Cardiac muscle cell (in vitro differentiated cells and primary cell): ENCODE results near the gene XAGE2. TPM values are rescaled to one million over a fixed set of nuclear protein-coding genes. Genes with fewer than 3 reads are reported as not detected.

Source experiments
- DNase-seq, 2 donors: peaks; one replicate each; pipeline versions ENCODE4 v3.0.0 to v3.0.0-alpha.2; 2010 to 2017; ENCODE audit warnings: low read depth in 1 of 2, low spot score in 1 of 2
- H3K27ac ChIP-seq: fragments of 200-600 bp; sonication (generic); 2 replicates; pipeline ENCODE4 v1.5.1; 2016
- H3K27me3 ChIP-seq: fragments of 200-600 bp; sonication (generic); 2 replicates; pipeline ENCODE4 v1.6.0; 2016; ENCODE audit warnings: control low read depth
- H3K36me3 ChIP-seq: fragments of 200-600 bp; sonication (generic); 2 replicates; pipeline ENCODE4 v1.5.1; 2016; ENCODE audit warnings: control low read depth
- H3K4me1 ChIP-seq: fragments of 200-600 bp; sonication (generic); 2 replicates; pipeline ENCODE4 v1.8.1; 2017; ENCODE audit warnings: low read depth, mild to moderate bottlenecking, mixed run types
- H3K4me3 ChIP-seq: fragments of 200-600 bp; sonication (generic); 2 replicates; pipeline ENCODE4 v1.5.1; 2016; ENCODE audit warnings: mild to moderate bottlenecking
- H3K9me3 ChIP-seq: fragments of 200-600 bp; sonication (generic); 2 replicates; pipeline ENCODE4 v1.5.1; 2017; ENCODE audit warnings: low read depth, mild to moderate bottlenecking, control low read depth
- CTCF ChIP-seq: IDR thresholded peaks from 2 replicates; pipeline ENCODE4 v1.5.1; 2012; ENCODE audit warnings: low read depth, mild to moderate bottlenecking, low read length
- polyA plus RNA-seq: library from polyadenylated mRNA; unstranded; fragments of >200 nt; fragmentation: Nextera tagmentation; extraction: Ambion mirVana; gene quantifications from 2 replicates; pipeline ENCODE4 v1.2.1, GENCODE V29; 2016
- total RNA-seq: library from RNA; depleted of rRNA; stranded (reverse); fragments of >200 nt; gene quantifications from 2 replicates; pipeline ENCODE4 v1.2.3, GENCODE V29; 2016

The XAGE2 gene
- total and polyA plus RNA-seq, 2 experiments from 2014 or later, result not detected

GRCh38 chrX:52349681-52350080, 19.1 kb upstream of the XAGE2 start:
- Histone ChIP-seq H3K4me1 (no peaks in the 10 kb centered on the region), H3K4me3 (no peak overlapping the region), H3K36me3 (no peaks in the 10 kb centered on the region), H3K27me3 (no peaks in the 10 kb centered on the region), H3K9me3 (no peaks in the 10 kb centered on the region), H3K27ac (no peak overlapping the region)
- TF ChIP-seq CTCF, result no peak
- no peak for DNase-seq

- no peak for DNase-seq
- Histone ChIP-seq H3K4me3 (no peak overlapping the region), H3K9me3 (no peaks in the 10 kb centered on the region), H3K27me3 (no peaks in the 10 kb centered on the region), H3K4me1 (no peaks in the 10 kb centered on the region), H3K36me3 (no peaks in the 10 kb centered on the region), H3K27ac (no peak overlapping the region)
- no peak for TF ChIP-seq CTCF
These were observed 16.3 kb upstream of the XAGE2 start for GRCh38 chrX:52352551-52352950.

- no peak for TF ChIP-seq CTCF
- H3K4me1 ChIP-seq, result no peaks in the 10 kb centered on the region
- H3K36me3 ChIP-seq, result no peaks in the 10 kb centered on the region
- H3K9me3 ChIP-seq, result no peaks in the 10 kb centered on the region
- DNase-seq, result no peak
- H3K27ac ChIP-seq, result no peak overlapping the region
- H3K4me3 ChIP-seq, result no peak overlapping the region
- no peaks in the 10 kb centered on the region for H3K27me3 ChIP-seq
These were observed 15.0 kb upstream of the XAGE2 start for GRCh38 chrX:52353838-52354237.

- no peak for DNase-seq
- no peak overlapping the region for H3K27ac ChIP-seq
- no peak overlapping the region for H3K4me3 ChIP-seq
- H3K36me3 ChIP-seq, result no peaks in the 10 kb centered on the region
- H3K27me3 ChIP-seq, result no peaks in the 10 kb centered on the region
- TF ChIP-seq CTCF, result no peak
- no peaks in the 10 kb centered on the region for H3K9me3 ChIP-seq
- H3K4me1 ChIP-seq, result no peaks in the 10 kb centered on the region
These were observed 13.7 kb upstream of the XAGE2 start for GRCh38 chrX:52355108-52355507.

GRCh38 chrX:52359614-52360232, 9.1 kb upstream of the XAGE2 start:
- TF ChIP-seq CTCF, result no peak

GRCh38 chrX:52361941-52362340, 6.9 kb upstream of the XAGE2 start:
- no peaks in the 10 kb centered on the region for H3K9me3 ChIP-seq
- H3K4me1 ChIP-seq, result no peaks in the 10 kb centered on the region
- H3K36me3 ChIP-seq, result no peaks in the 10 kb centered on the region
- H3K4me3 ChIP-seq, result no peak overlapping the region
- no peaks in the 10 kb centered on the region for H3K27me3 ChIP-seq
- no peak for DNase-seq
- no peak overlapping the region for H3K27ac ChIP-seq
- no peak for TF ChIP-seq CTCF

More at GRCh38 chrX:52359614-52360232, 9.1 kb upstream of the XAGE2 start:
- Histone ChIP-seq H3K27me3 (no peaks in the 10 kb centered on the region), H3K9me3 (no peaks in the 10 kb centered on the region), H3K36me3 (no peaks in the 10 kb centered on the region), H3K4me3 (no peak overlapping the region), H3K4me1 (no peaks in the 10 kb centered on the region), H3K27ac (no peak overlapping the region)
- DNase-seq, result peak in 1 of 2 donors; percentile 60
